ENCODE measurements around the gene CNIH3.

Gene CNIH3

DNA sequence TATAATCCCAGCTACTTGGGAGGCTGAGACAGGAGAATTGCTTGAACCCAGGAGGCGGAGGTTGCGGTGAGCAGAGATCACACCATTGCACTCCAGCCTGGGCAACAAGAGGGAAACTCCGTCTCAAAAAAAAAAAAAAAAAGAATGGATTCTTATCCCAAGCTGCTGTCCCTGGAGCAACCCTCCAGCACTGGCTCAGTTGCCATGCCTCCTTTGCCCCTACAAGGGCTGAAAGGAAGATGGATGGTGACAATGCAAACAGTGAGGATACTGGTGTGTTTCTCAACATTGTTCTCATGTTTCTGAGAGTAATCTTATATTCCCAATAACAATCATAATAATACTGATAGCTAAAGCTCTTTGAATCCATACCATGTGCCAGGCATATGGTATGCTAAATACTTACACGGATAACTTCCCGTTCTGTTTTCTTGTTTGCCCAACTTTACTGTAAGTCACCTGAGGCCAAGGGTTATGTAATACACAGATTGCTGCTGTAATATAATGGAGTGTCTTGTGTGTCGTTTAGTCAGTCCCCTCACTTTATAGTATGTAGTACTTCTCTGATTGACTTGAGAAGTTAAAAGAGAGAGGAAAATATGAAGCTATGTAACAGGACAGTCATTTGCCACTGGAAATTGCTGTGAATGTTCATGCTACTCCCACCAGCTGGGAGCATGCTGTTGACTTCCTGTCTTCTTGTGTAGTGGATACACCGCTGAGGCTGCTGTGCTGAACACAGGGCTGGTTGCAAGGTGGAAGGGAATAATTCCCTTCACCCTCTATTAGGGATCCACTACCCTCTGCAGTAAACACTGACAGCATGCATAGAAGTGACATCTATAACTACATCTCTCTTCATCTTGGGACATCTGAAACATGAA is 153.6 kb downstream of the CNIH3 start:
- Histone ChIP-seq H3K79me2 (ENCODE audit: insufficient read depth, low read length) (no peaks in the 10 kb centered on the region), H3K4me2 (ENCODE audit: low read length) (no peak overlapping the region), H2AFZ (ENCODE audit: low read length) (no peak overlapping the region), H3K9ac (ENCODE audit: low read length) (no peak overlapping the region), H3K27ac (ENCODE audit: low read depth, low read length, poor library complexity, severe bottlenecking) (no peak overlapping the region), H3K9me3 (ENCODE audit: low read length) (no peaks in the 10 kb centered on the region), H3K36me3 (ENCODE audit: insufficient read depth, low read length) (no peaks in the 10 kb centered on the region), H3K9me2 (ENCODE audit: low read depth, low read length) (no peaks in the 10 kb centered on the region), H3F3A (ENCODE audit: insufficient read depth, low read length) (no peaks in the 10 kb centered on the region), H4K20me1 (ENCODE audit: insufficient read depth, low read length) (no peaks in the 10 kb centered on the region), H3K4me1 (ENCODE audit: insufficient read depth, low read length, severe bottlenecking) (no peaks in the 10 kb centered on the region), H3K4me3 (ENCODE audit: low read depth, low read length, poor library complexity, severe bottlenecking) (no peak overlapping the region), H3K27me3 (ENCODE audit: insufficient read depth, low read length) (no peaks in the 10 kb centered on the region)
- TF ChIP-seq EZH2 (IDR thresholded peaks at IDR 0.05; ENCODE audit: borderline replicate concordance, low read length): no peak
- TF ChIP-seq, protein P1, sequence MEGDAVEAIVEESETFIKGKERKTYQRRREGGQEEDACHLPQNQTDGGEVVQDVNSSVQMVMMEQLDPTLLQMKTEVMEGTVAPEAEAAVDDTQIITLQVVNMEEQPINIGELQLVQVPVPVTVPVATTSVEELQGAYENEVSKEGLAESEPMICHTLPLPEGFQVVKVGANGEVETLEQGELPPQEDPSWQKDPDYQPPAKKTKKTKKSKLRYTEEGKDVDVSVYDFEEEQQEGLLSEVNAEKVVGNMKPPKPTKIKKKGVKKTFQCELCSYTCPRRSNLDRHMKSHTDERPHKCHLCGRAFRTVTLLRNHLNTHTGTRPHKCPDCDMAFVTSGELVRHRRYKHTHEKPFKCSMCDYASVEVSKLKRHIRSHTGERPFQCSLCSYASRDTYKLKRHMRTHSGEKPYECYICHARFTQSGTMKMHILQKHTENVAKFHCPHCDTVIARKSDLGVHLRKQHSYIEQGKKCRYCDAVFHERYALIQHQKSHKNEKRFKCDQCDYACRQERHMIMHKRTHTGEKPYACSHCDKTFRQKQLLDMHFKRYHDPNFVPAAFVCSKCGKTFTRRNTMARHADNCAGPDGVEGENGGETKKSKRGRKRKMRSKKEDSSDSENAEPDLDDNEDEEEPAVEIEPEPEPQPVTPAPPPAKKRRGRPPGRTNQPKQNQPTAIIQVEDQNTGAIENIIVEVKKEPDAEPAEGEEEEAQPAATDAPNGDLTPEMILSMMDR (IDR thresholded peaks at IDR 0.05; ENCODE audit: low read length): no peak

DNA sequence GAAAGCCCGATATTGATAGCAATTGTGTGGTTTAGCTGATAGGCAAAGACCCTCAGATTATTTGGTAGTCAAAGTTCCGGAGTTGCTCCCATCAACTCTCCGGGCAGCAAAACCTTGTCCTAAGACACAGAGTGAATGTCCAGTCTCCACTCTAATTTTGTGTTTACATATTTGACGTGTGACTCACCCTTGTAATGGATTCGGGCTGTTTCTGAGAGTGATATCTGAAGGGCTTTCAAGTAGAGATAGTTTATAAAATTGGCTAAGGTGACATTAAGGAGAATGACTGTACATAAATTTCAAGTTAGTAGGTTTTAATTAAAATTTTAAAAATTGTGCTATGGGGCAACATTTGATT is 154.2 kb downstream of the CNIH3 start:
- Histone ChIP-seq H3K79me2 (ENCODE audit: insufficient read depth, low read length) (no peaks in the 10 kb centered on the region), H3K36me3 (ENCODE audit: insufficient read depth, low read length) (no peaks in the 10 kb centered on the region), H4K20me1 (ENCODE audit: insufficient read depth, low read length) (no peaks in the 10 kb centered on the region), H3K9me2 (ENCODE audit: low read depth, low read length) (no peaks in the 10 kb centered on the region), H3K27me3 (ENCODE audit: insufficient read depth, low read length) (no peaks in the 10 kb centered on the region), H3K27ac (ENCODE audit: low read depth, low read length, poor library complexity, severe bottlenecking) (no peak overlapping the region), H3F3A (ENCODE audit: insufficient read depth, low read length) (no peaks in the 10 kb centered on the region), H3K4me1 (ENCODE audit: insufficient read depth, low read length, severe bottlenecking) (no peaks in the 10 kb centered on the region), H2AFZ (ENCODE audit: low read length) (no peak overlapping the region), H3K4me3 (ENCODE audit: low read depth, low read length, poor library complexity, severe bottlenecking) (no peak overlapping the region), H3K9me3 (ENCODE audit: low read length) (no peaks in the 10 kb centered on the region), H3K4me2 (ENCODE audit: low read length) (no peak overlapping the region), H3K9ac (ENCODE audit: low read length) (no peak overlapping the region)
- TF ChIP-seq, protein P1 (IDR thresholded peaks at IDR 0.05; ENCODE audit: low read length): no peak
- no peak for TF ChIP-seq EZH2 (IDR thresholded peaks at IDR 0.05; ENCODE audit: borderline replicate concordance, low read length)

DNA sequence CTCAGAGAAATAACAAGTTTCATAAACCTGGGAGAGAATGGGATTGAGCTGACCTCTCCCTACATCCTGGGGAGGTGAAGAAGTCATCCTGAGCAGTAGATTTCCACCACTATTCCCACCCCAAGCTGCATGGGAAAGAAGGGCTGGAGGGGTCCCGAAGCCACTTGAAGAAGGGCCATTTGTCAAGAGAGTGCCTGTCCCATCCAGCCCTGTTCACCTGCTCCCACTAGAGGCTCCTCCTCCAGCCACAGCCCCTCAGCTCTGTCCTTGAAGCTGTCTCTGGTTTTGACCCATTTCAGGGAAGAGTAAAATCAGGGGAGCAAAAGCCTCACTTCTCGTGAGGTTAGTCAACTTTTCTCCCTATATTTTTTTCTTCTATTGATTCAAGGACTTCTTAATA is 157.5 kb downstream of the CNIH3 start:
- TF ChIP-seq EZH2 (IDR thresholded peaks at IDR 0.05; ENCODE audit: borderline replicate concordance, low read length): no peak
- TF ChIP-seq, protein P1 (IDR thresholded peaks at IDR 0.05; ENCODE audit: low read length): no peak

More for the DNA sequence above, 157.5 kb downstream of the CNIH3 start:
- no peak overlapping the region for H3K4me3 ChIP-seq (ENCODE audit: low read depth, low read length, poor library complexity, severe bottlenecking)
- H3K27me3 ChIP-seq (ENCODE audit: insufficient read depth, low read length): no peaks in the 10 kb centered on the region
- H3K4me2 ChIP-seq (ENCODE audit: low read length): no peak overlapping the region
- H3K79me2 ChIP-seq (ENCODE audit: insufficient read depth, low read length): no peaks in the 10 kb centered on the region
- H3F3A ChIP-seq (ENCODE audit: insufficient read depth, low read length): no peaks in the 10 kb centered on the region
- no peaks in the 10 kb centered on the region for H3K9me3 ChIP-seq (ENCODE audit: low read length)
- no peak overlapping the region for H3K27ac ChIP-seq (ENCODE audit: low read depth, low read length, poor library complexity, severe bottlenecking)
- H3K4me1 ChIP-seq (ENCODE audit: insufficient read depth, low read length, severe bottlenecking): no peaks in the 10 kb centered on the region
- H3K9me2 ChIP-seq (ENCODE audit: low read depth, low read length): no peaks in the 10 kb centered on the region
- no peaks in the 10 kb centered on the region for H3K36me3 ChIP-seq (ENCODE audit: insufficient read depth, low read length)
- H3K9ac ChIP-seq (ENCODE audit: low read length): no peak overlapping the region
- H4K20me1 ChIP-seq (ENCODE audit: insufficient read depth, low read length): no peaks in the 10 kb centered on the region
- H2AFZ ChIP-seq (ENCODE audit: low read length): no peak overlapping the region

All from OCI-LY1 (cell line).